ENCODE data around the gene RPS4Y1.
"Not testable (repeated sequence)": the region's sequence is repeated elsewhere in the genome, so short reads cannot be mapped to it uniquely, and the experiment has no call there.

RPS4Y1 gene

GRCh38 chrY:2857068-2857467, 15.7 kb downstream of the RPS4Y1 start:
- TF ChIP-seq CTCF (IDR thresholded peaks at IDR 0.05): no peak
- H3K4me3 ChIP-seq: no peak overlapping the region
- DNase-seq (ENCODE audit: low spot score): no peak
- H3K27ac ChIP-seq: no peak overlapping the region

GRCh38 chrY:2857686-2858085, 16.3 kb downstream of the RPS4Y1 start:
- no peak overlapping the region for H3K4me3 ChIP-seq
- no peak for TF ChIP-seq CTCF (IDR thresholded peaks at IDR 0.05)
- no peak for DNase-seq (ENCODE audit: low spot score)
- no peak overlapping the region for H3K27ac ChIP-seq

- Histone ChIP-seq H3K27ac (no peak overlapping the region), H3K4me3 (no peak overlapping the region)
Measured at GRCh38 chrY:2859782-2860181, 18.4 kb downstream of the RPS4Y1 start.

GRCh38 chrY:2860511-2860910, 19.1 kb downstream of the RPS4Y1 start:
- Histone ChIP-seq H3K27ac (no peak overlapping the region), H3K4me3 (no peak overlapping the region)
- TF ChIP-seq CTCF (IDR thresholded peaks at IDR 0.05): no peak
- no peak for DNase-seq (ENCODE audit: low spot score)

More at GRCh38 chrY:2859782-2860181, 18.4 kb downstream of the RPS4Y1 start:
- no peak for TF ChIP-seq CTCF (IDR thresholded peaks at IDR 0.05)
- DNase-seq (ENCODE audit: low spot score): no peak

GRCh38 chrY:2866581-2866980, 25.2 kb downstream of the RPS4Y1 start:
- Histone ChIP-seq H3K27ac (no peak overlapping the region), H3K4me3 (no peak overlapping the region)
- no peak for TF ChIP-seq CTCF (IDR thresholded peaks at IDR 0.05)
- no peak for DNase-seq (ENCODE audit: low spot score)

- TF ChIP-seq CTCF (IDR thresholded peaks at IDR 0.05): no peak
- Histone ChIP-seq H3K4me3 (no peak overlapping the region), H3K27ac (no peak overlapping the region)
- no peak for DNase-seq (ENCODE audit: low spot score)
Measured at GRCh38 chrY:2867469-2867868, 26.1 kb downstream of the RPS4Y1 start.

GRCh38 chrY:2868035-2868607, 26.7 kb downstream of the RPS4Y1 start:
- no peak for DNase-seq (ENCODE audit: low spot score)
- no peak overlapping the region for H3K27ac ChIP-seq
- no peak overlapping the region for H3K4me3 ChIP-seq
- TF ChIP-seq CTCF (IDR thresholded peaks at IDR 0.05): no peak

- H3K4me3 ChIP-seq; DNase-seq (ENCODE audit: low spot score); H3K27ac ChIP-seq: not testable (repeated sequence)
Measured at GRCh38 chrY:2872234-2872633, 30.8 kb downstream of the RPS4Y1 start.
